ENCODE measurements around the gene RNF214. TPM values are rescaled to one million over a fixed set of nuclear protein-coding genes. Genes with fewer than 3 reads are reported as not detected.

RNF214 gene
- total and polyA plus RNA-seq, 2 of the 13 experiments (the other 11 are each of a cell fraction or from before 2014, with no cell fraction given): 10.7 to 12.6 TPM

GRCh38 chr11:117218133-117218915 is 14.1 kb upstream of the RNF214 start:
- H3K9me3 ChIP-seq (ENCODE audit: low read length): no peaks in the 10 kb centered on the region
- H2AFZ ChIP-seq (ENCODE audit: low read length): no peak overlapping the region
- H3K4me1 ChIP-seq (ENCODE audit: insufficient read depth, low read length): peaks cover 9% of the 10 kb centered on the region; the same call in 1 of the 2 replicates
- ChIA-PET CTCF (ENCODE audit: low intra/inter-chr PET ratio, low total read pairs) (no interaction called here), POLR2A (no interaction called here)
- no peak overlapping the region for H3K4me3 ChIP-seq (replicated peaks in 1 of 3; ENCODE audit: insufficient read depth in 1 of 3, low read depth in 2 of 3, low read length in 3 of 3)
- H3K79me2 ChIP-seq (ENCODE audit: insufficient read depth, low read length): no peaks in the 10 kb centered on the region
- H3K4me2 ChIP-seq (ENCODE audit: low read depth, low read length): no peak overlapping the region
- H3K36me3 ChIP-seq (replicated peaks in 1 of 2; ENCODE audit: control insufficient read depth in 1 of 2, insufficient read depth in 2 of 2, low read length in 2 of 2): peaks cover 0 to 20% of the 10 kb centered on the region in 2 experiments; a peak in 2 of 5 replicates
- no peaks in the 10 kb centered on the region for H4K20me1 ChIP-seq (ENCODE audit: insufficient read depth, low read length)
- no peak overlapping the region for H3K9ac ChIP-seq (ENCODE audit: insufficient read depth, low read depth, low read length)
- FAIRE-seq: no peak
- intact Hi-C loops (cut with micrococcal nuclease; ENCODE audit: unreplicated experiment) (no loop called here), in situ Hi-C loops (cut with HindIII; ENCODE audit: extremely low pct_ligation_motif_present, low pct_unique_long_range_greater_than_20kb) (no loop called here)
- no peak for TF ChIP-seq U2AF1 (optimal IDR thresholded peaks at IDR 0.05; ENCODE audit: low read depth, low read length)
- no peak for TF ChIP-seq ZMYM2 (CRISPR knock-in tag; IDR thresholded peaks at IDR 0.05)
- no peak for TF ChIP-seq E2F2 (CRISPR knock-in tag; IDR thresholded peaks at IDR 0.05; ENCODE audit: borderline replicate concordance)
- no peaks in the 10 kb centered on the region for H3K27me3 ChIP-seq (ENCODE audit: control insufficient read depth in 1 of 2, insufficient read depth in 2 of 2, low read length in 2 of 2)
- 95% methylated on average over 15 of the region's 15 CpGs for WGBS (ENCODE audit: low lambda C conversion rate)
- no peak for ATAC-seq
- no peak overlapping the region for H3K27ac ChIP-seq (ENCODE audit: extremely low read length, insufficient read depth, low read length)
- no peak for DNase-seq (ENCODE audit: low spot score)
- no TSS peak for BruUV-seq (replicated peaks)

- Histone ChIP-seq H2AFZ (ENCODE audit: low read length) (no peak overlapping the region), H4K20me1 (ENCODE audit: insufficient read depth, low read length) (no peaks in the 10 kb centered on the region), H3K9me3 (ENCODE audit: low read length) (no peaks in the 10 kb centered on the region), H3K27ac (ENCODE audit: extremely low read length, insufficient read depth, low read length) (no peak overlapping the region), H3K9ac (ENCODE audit: insufficient read depth, low read depth, low read length) (no peak overlapping the region), H3K36me3 (replicated peaks in 1 of 2; ENCODE audit: control insufficient read depth in 1 of 2, insufficient read depth in 2 of 2, low read length in 2 of 2) (peaks cover 0 to 20% of the 10 kb centered on the region in 2 experiments; a peak in 2 of 5 replicates), H3K4me1 (ENCODE audit: insufficient read depth, low read length) (peaks cover 10% of the 10 kb centered on the region), H3K79me2 (ENCODE audit: insufficient read depth, low read length) (no peaks in the 10 kb centered on the region), H3K27me3 (ENCODE audit: control insufficient read depth in 1 of 2, insufficient read depth in 2 of 2, low read length in 2 of 2) (no peaks in the 10 kb centered on the region), H3K4me3 (replicated peaks in 1 of 3; ENCODE audit: insufficient read depth in 1 of 3, low read depth in 2 of 3, low read length in 3 of 3) (no peak overlapping the region), H3K4me2 (ENCODE audit: low read depth, low read length) (no peak overlapping the region)
- intact Hi-C loops (cut with micrococcal nuclease; ENCODE audit: unreplicated experiment) (no loop called here), in situ Hi-C loops (cut with HindIII; ENCODE audit: extremely low pct_ligation_motif_present, low pct_unique_long_range_greater_than_20kb) (no loop called here)
- POLR2A ChIA-PET: no interaction called here
- DNase-seq (ENCODE audit: low spot score): no peak
- FAIRE-seq: no peak
- 100% methylated on average over 2 of the region's 9 CpGs for WGBS (ENCODE audit: low lambda C conversion rate)
- no TSS peak for BruUV-seq (replicated peaks)
- CTCF ChIA-PET (ENCODE audit: low intra/inter-chr PET ratio, low total read pairs): no interaction called here
- ATAC-seq: no peak
- TF ChIP-seq ZNF841 (CRISPR knock-in tag; IDR thresholded peaks at IDR 0.05; ENCODE audit: borderline replicate concordance) (no peak), TBL1XR1 (IDR thresholded peaks at IDR 0.05; ENCODE audit: borderline replicate concordance, low read length, partially characterized antibody) (no peak), SETDB1 (CRISPR knock-in tag; IDR thresholded peaks at IDR 0.05; ENCODE audit: borderline replicate concordance) (no peak), ZMYM3 (CRISPR knock-in tag; IDR thresholded peaks at IDR 0.05) (no peak), NFKBIZ (CRISPR knock-in tag; IDR thresholded peaks at IDR 0.05) (no peak), MATR3 (CRISPR knock-in tag; IDR thresholded peaks at IDR 0.05) (no peak), TARDBP (CRISPR knock-in tag; IDR thresholded peaks at IDR 0.05) (no peak), KDM4B (CRISPR knock-in tag; IDR thresholded peaks at IDR 0.05) (no peak), NBN (conservative IDR thresholded peaks at IDR 0.05) (no peak), E2F2 (CRISPR knock-in tag; IDR thresholded peaks at IDR 0.05; ENCODE audit: borderline replicate concordance) (no peak), HOXA3 (CRISPR knock-in tag; IDR thresholded peaks at IDR 0.05) (no peak), KLF16 (CRISPR knock-in tag; IDR thresholded peaks at IDR 0.05) (no peak), HIC2 (CRISPR knock-in tag; IDR thresholded peaks at IDR 0.05; ENCODE audit: low read depth) (no peak)
Measured at GRCh38 chr11:117219001-117219400, 13.5 kb upstream of the RNF214 start.

All from HepG2 (cell line).